SK-N-SH (cell line): ENCODE data around the gene FCER1G. TPM values are rescaled to one million over a fixed set of nuclear protein-coding genes. Genes with fewer than 3 reads are reported as not detected.
A peak's percentile ranks its signal among the peaks of the same experiment; 100 is the strongest.

Experiments used
- CTCF ChIA-PET: fragments of 300-600, 350-600 bp; formaldehyde crosslinking; extraction: SDS; loops from one replicate; lab custom pipeline; 2021; lab: Yijun Ruan, JAX
- POLR2A ChIA-PET: fragments of 350-600 bp; sonication (Branson Sonifier 250); formaldehyde crosslinking; extraction: SDS; loops from one replicate; lab custom pipeline; 2020; ENCODE audit warnings: antibody characterized with exemption, inconsistent platforms; lab: Yijun Ruan, JAX
- DNase-seq: peaks from one replicate; pipeline ENCODE4 v3.0.0; 2012
- H2AFZ ChIP-seq: fragments of 200-600 bp; sonication (generic); 2 replicates; pipeline ENCODE4 v1.8.1; 2016; ENCODE audit warnings: antibody characterized with exemption, mild to moderate bottlenecking, low read depth
- H3F3A ChIP-seq: fragments of 200-600 bp; sonication (generic); replicated peaks from 2 replicates; pipeline ENCODE3; 2016; ENCODE audit warnings: antibody characterized with exemption, mild to moderate bottlenecking; ENCODE audit not compliant: insufficient read depth
- H3K27ac ChIP-seq, 2 experiments: fragments of 200-500 bp in 1 of 2; fragments of 200-600 bp in 1 of 2; sonication (Bioruptor generic) in 1 of 2; sonication (generic), shearing (Covaris generic) in 1 of 2; 2 replicates each; pipeline versions ENCODE4 v1.5.1 to v1.6.1; 2014 to 2016; ENCODE audit warnings: low read depth in 2 of 2, inconsistent platforms in 1 of 2, low read length in 1 of 2, mild to moderate bottlenecking in 1 of 2, mixed read lengths in 1 of 2
- H3K27me3 ChIP-seq: fragments of 200-600 bp; sonication (generic), shearing (Covaris generic); 2 replicates; pipeline ENCODE4 v1.6.1; 2016; ENCODE audit warnings: mixed run types; ENCODE audit not compliant: insufficient read depth
- H3K36me3 ChIP-seq, 2 experiments: fragments of 200-500 bp in 1 of 2; fragments of 200-600 bp in 1 of 2; sonication (Bioruptor generic) in 1 of 2; sonication (generic) in 1 of 2; replicated peaks in 1 of 2; 2 replicates each; pipeline versions ENCODE3 to v1.5.1; 2014 to 2016; ENCODE audit warnings: low read length in 1 of 2, mild to moderate bottlenecking in 1 of 2; ENCODE audit not compliant: insufficient read depth in 2 of 2, control insufficient read depth in 1 of 2
- H3K4me1 ChIP-seq, 2 experiments: fragments of 200-500 bp in 1 of 2; fragments of 200-600 bp in 1 of 2; sonication (Bioruptor generic) in 1 of 2; sonication (generic), shearing (Covaris generic) in 1 of 2; 2 replicates each; pipeline versions ENCODE4 v1.5.1 to v1.6.1; 2014 to 2016; ENCODE audit warnings: low read depth in 1 of 2, low read length in 1 of 2, mixed run types in 1 of 2; ENCODE audit not compliant: insufficient read depth in 2 of 2, control insufficient read depth in 1 of 2
- H3K4me2 ChIP-seq: fragments of 200-600 bp; sonication (generic), shearing (Covaris generic); 2 replicates; pipeline ENCODE4 v1.6.1; 2017; ENCODE audit warnings: mixed run types
- H3K4me3 ChIP-seq, 2 experiments: fragments of 200-500 bp in 1 of 2; fragments of 200-600 bp in 1 of 2; sonication (Bioruptor generic) in 1 of 2; sonication (generic), shearing (Covaris generic) in 1 of 2; 2 replicates each; pipeline versions ENCODE4 v1.5.1 to v1.8.1; 2014 to 2016; ENCODE audit warnings: low read depth in 2 of 2, inconsistent platforms in 1 of 2, low read length in 1 of 2, mild to moderate bottlenecking in 1 of 2, mixed read lengths in 1 of 2, moderate library complexity in 1 of 2
- H3K79me2 ChIP-seq: fragments of 200-600 bp; sonication (generic); 2 replicates; pipeline ENCODE4 v1.8.1; 2017; ENCODE audit warnings: mild to moderate bottlenecking; ENCODE audit not compliant: insufficient read depth
- H3K9ac ChIP-seq: fragments of 200-600 bp; sonication (generic); 2 replicates; pipeline ENCODE4 v1.6.1; 2017; ENCODE audit warnings: mixed run types
- H3K9me2 ChIP-seq: fragments of 200-600 bp; sonication (generic); 2 replicates; pipeline ENCODE4 v1.6.1; 2017; ENCODE audit warnings: mixed run types
- H3K9me3 ChIP-seq: fragments of 200-600 bp; sonication (generic); 2 replicates; pipeline ENCODE4 v1.6.1; 2017; ENCODE audit warnings: mixed run types, mild to moderate bottlenecking, moderate library complexity
- H4K20me1 ChIP-seq: fragments of 200-600 bp; sonication (generic); 2 replicates; pipeline ENCODE4 v1.6.1; 2017; ENCODE audit warnings: mild to moderate bottlenecking, mixed run types; ENCODE audit not compliant: insufficient read depth
- CTCF ChIP-seq: fragments of 200-600 bp; sonication (generic); IDR thresholded peaks from 2 replicates; pipeline ENCODE4 v1.6.1; 2017; ENCODE audit warnings: antibody characterized with exemption, mild to moderate bottlenecking, moderate library complexity
- FOSL2 ChIP-seq: IDR thresholded peaks from 2 replicates; pipeline ENCODE4 v1.4.0; 2012; ENCODE audit warnings: low read depth, mild to moderate bottlenecking, moderate library complexity, borderline replicate concordance
- GABPA ChIP-seq: IDR thresholded peaks from 2 replicates; pipeline ENCODE4 v1.4.0; 2012; ENCODE audit warnings: low read depth, mild to moderate bottlenecking
- MXI1 ChIP-seq: IDR thresholded peaks from 2 replicates; pipeline ENCODE4 v1.6.1; 2012; ENCODE audit warnings: mild to moderate bottlenecking, low read depth, low read length, improper control_type of control experiment
- TAF1 ChIP-seq: IDR thresholded peaks from 2 replicates; pipeline ENCODE4 v1.6.1; 2012; ENCODE audit warnings: low read depth, mild to moderate bottlenecking, low read length, moderate library complexity, borderline replicate concordance
- TEAD4 ChIP-seq: IDR thresholded peaks from 2 replicates; pipeline ENCODE4 v1.4.0; 2012; ENCODE audit warnings: mild to moderate bottlenecking, borderline replicate concordance; ENCODE audit not compliant: insufficient read depth
- USF2 ChIP-seq: fragments of 150-350 bp; IDR thresholded peaks from 2 replicates; pipeline ENCODE4 v1.6.1; 2017; ENCODE audit warnings: antibody characterized with exemption, low read length, low read depth, borderline replicate concordance
- WGBS: methylation state at CpG from one replicate; pipeline ENCODE4 v1.1.6; 2017; ENCODE audit warnings: low lambda C conversion rate; 5-methylcytosine and 5-hydroxymethylcytosine counted together
- polyA plus RNA-seq, 3 experiments: library from polyadenylated mRNA; depleted of rRNA; stranded (reverse); fragments of >200 nt; gene quantifications; 2 replicates each; pipeline ENCODE4 v1.2.3, GENCODE V29; 2012

Gene FCER1G
- polyA plus RNA-seq, 1 of the 3 experiments (the other 2 are of a cell fraction): 0.61 TPM

GRCh38 chr1:161227196-161227871 is 12.2 kb downstream of the FCER1G start (continued):
- TF ChIP-seq GABPA (no peak), TEAD4 (no peak)

- WGBS: 94% methylated on average over 7 of the region's 7 CpGs
- Histone ChIP-seq H3K27ac (no peak overlapping the region; a peak in 1 of 4 replicates), H3K4me2 (peak overlapping the region; percentile 79; the same call in 1 of the 2 replicates), H3K9me3 (no peaks in the 10 kb centered on the region), H2AFZ (no peak overlapping the region), H3K4me1 (peaks cover 8 to 21% of the 10 kb centered on the region in 2 experiments; a peak in 3 of 4 replicates), H3K27me3 (no peaks in the 10 kb centered on the region), H3K9me2 (no peaks in the 10 kb centered on the region), H4K20me1 (no peaks in the 10 kb centered on the region), H3F3A (peaks cover 14% of the 10 kb centered on the region), H3K79me2 (no peaks in the 10 kb centered on the region), H3K4me3 (no peak overlapping the region), H3K36me3 (peaks cover 0 to 20% of the 10 kb centered on the region in 2 experiments), H3K9ac (no peak overlapping the region)
- no peak for TF ChIP-seq USF2
- no peak for TF ChIP-seq FOSL2
- no peak for TF ChIP-seq CTCF
- no peak for TF ChIP-seq TAF1
- no peak for TF ChIP-seq MXI1
- ChIA-PET POLR2A (no interaction called here), CTCF (interaction anchor here (0.6 to 6.3 kb wide), 26 partner anchors 9 to 192 kb away, joined by 3 to 76 read pairs (median 4); partner anchors contain the start of genes CFAP126, FCER1G and NR1I3)
- no peak for DNase-seq
Measured at GRCh38 chr1:161228032-161228431, 12.9 kb downstream of the FCER1G start.

GRCh38 chr1:161229896-161230295 is 14.8 kb downstream of the FCER1G start:
- no peaks in the 10 kb centered on the region for H4K20me1 ChIP-seq
- CTCF ChIA-PET: interaction anchor here (0.6 to 6.3 kb wide), 15 partner anchors 20 to 153 kb away, joined by 3 to 76 read pairs (median 4); partner anchors contain the start of genes CFAP126 and NDUFS2
- peaks cover 8 to 21% of the 10 kb centered on the region in 2 experiments; a peak in 3 of 4 replicates for H3K4me1 ChIP-seq
- peaks cover 0 to 20% of the 10 kb centered on the region in 2 experiments for H3K36me3 ChIP-seq
- no peak overlapping the region for H3K27ac ChIP-seq
- H3K9me3 ChIP-seq: no peaks in the 10 kb centered on the region
- H2AFZ ChIP-seq: no peak overlapping the region
- no peak for TF ChIP-seq TEAD4
- TF ChIP-seq CTCF: 0 out of 2 replicates have a peak, but pooled peaks have one; percentile 22
- no peaks in the 10 kb centered on the region for H3K27me3 ChIP-seq
- H3K79me2 ChIP-seq: no peaks in the 10 kb centered on the region
- H3K9ac ChIP-seq: no peak overlapping the region
- no peak overlapping the region for H3K4me2 ChIP-seq
- H3K4me3 ChIP-seq: no peak overlapping the region
- H3K9me2 ChIP-seq: no peaks in the 10 kb centered on the region
- no peak for DNase-seq
- POLR2A ChIA-PET: no interaction called here
- WGBS: 58% methylated on average over 2 of the region's 3 CpGs
- peaks cover 12% of the 10 kb centered on the region for H3F3A ChIP-seq
